ENCODE results near the gene ACACB.

The ACACB gene

DNA sequence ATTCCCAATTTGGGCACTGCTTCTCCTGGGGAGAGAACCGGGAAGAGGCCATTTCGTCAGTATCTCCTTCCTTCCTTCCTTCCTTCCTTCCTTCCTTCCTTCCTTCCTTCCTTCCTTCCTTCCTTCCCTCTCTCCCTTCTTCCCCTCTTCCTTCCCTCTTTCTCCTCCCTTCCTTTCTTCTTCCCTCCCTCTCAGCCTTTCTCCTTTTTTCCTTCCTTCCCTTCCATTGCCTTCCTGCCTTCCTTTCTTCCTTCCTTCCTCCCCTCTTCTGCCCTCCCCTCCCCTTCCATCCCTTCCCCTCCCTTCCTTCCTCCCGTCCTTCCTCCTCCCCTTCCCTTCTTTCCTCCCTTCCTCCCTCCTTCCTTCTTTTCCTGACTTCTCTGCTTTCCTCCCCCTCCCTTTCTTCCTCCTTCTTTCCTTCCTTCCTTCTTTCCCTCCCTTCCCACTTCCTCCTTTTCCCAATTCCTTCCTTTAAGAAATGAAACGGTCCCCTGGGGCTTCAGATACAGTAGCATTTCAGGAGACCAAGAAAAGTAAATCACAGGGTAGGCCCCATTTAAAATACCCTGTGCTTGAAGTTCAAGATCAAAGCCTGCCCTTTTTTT is 71.8 kb downstream of the ACACB start:
- H3K27ac ChIP-seq, result no peak overlapping the region
- no peak for TF ChIP-seq CTCF (conservative IDR thresholded peaks at IDR 0.05)

DNA sequence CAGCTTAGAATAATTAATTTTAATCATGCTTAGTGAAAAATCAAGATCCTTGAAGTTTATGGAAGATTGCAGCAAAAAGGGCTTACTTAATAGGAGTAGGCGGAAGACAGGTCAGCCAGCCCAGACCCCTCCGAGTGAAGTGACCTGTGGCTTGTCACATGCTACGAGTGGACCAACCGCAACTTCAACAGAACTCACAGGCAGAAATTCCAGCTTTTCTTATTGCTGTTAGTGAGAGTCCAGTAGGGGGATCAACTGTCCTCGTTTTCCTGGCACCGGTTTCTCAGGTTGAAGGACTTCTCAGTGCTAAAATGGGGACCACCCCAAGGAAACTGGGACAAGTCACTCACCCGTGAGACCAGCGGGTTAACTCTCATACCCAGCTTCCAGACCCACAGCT is 72.9 kb downstream of the ACACB start:
- TF ChIP-seq CTCF (conservative IDR thresholded peaks at IDR 0.05), result no peak
- TF ChIP-seq ZFX (IDR thresholded peaks at IDR 0.05), result no peak
- H3K27ac ChIP-seq, result no peak overlapping the region

- no peak for TF ChIP-seq ZFX (IDR thresholded peaks at IDR 0.05)
- no peak overlapping the region for H3K27ac ChIP-seq
Observed at GRCh38 chr12:109191621-109192250, 75.3 kb downstream of the ACACB start.

GRCh38 chr12:109192358-109192757 is 76.0 kb downstream of the ACACB start:
- TF ChIP-seq CTCF (conservative IDR thresholded peaks at IDR 0.05) (no peak), ZFX (IDR thresholded peaks at IDR 0.05) (no peak)
- H3K27ac ChIP-seq, result no peak overlapping the region

GRCh38 chr12:109193896-109194295 is 77.5 kb downstream of the ACACB start:
- H3K27ac ChIP-seq, result no peak overlapping the region
- no peak for TF ChIP-seq CTCF (conservative IDR thresholded peaks at IDR 0.05)
- no peak for TF ChIP-seq ZFX (IDR thresholded peaks at IDR 0.05)

DNA sequence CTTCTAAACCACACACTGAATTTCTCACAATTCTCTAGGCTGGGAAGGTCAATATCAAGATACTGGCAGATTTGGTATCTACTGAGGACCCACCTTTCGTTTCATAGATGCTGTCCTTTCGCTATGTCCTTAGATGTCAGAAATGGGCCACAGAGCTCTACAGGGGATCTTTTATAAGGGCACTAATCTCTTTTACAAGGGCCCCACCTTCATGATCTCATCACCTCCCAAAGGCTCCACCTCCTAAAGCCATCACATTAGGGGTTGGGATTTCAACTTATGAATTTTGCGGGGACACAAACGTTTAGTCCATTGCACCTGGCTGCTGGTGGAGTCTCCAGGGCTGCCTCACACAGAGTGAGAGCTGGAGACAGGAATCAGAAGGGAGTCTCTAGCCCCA is 79.9 kb downstream of the ACACB start:
- no peak overlapping the region for H3K27ac ChIP-seq
- TF ChIP-seq CTCF (conservative IDR thresholded peaks at IDR 0.05) (no peak), ZFX (IDR thresholded peaks at IDR 0.05) (no peak)

DNA sequence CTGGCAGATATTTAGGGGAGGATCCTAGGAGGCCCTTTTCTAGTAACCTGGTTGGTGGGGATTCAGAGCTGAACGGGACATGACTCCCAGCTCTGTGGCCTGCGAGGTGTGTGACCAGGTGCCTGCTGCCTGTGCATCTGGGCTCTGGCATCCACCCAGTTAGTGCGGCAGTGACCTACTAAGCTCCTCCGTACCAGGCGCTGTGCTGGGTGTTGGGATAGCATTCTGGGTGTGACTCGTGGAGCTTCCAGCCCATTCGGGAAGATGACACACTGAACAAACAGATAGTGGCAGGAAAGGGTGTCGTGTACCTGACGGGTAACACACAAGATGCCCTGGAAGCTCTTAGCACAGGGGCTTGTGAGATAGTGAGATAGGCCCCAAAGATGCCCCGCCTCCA is 80.9 kb downstream of the ACACB start:
- H3K27ac ChIP-seq, result no peak overlapping the region
- TF ChIP-seq CTCF (conservative IDR thresholded peaks at IDR 0.05) (no peak), ZFX (IDR thresholded peaks at IDR 0.05) (no peak)

DNA sequence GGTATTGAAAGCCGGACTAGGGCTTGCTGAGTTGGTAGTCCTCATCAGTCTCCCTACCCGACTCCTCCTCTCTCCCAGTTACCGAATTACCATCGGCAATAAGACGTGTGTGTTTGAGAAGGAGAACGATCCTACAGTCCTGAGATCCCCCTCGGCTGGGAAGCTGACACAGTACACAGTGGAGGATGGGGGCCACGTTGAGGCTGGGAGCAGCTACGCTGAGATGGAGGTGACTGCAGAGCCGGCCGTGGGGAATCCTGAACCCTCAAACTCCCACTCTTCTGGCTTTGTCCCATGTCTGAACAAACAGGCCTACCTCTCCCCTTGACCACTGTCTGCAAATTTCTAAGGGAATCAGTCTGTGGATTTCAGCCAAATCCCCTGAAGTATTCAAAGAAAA is 82.9 kb downstream of the ACACB start:
- TF ChIP-seq CTCF (conservative IDR thresholded peaks at IDR 0.05) (no peak), ZFX (IDR thresholded peaks at IDR 0.05) (no peak)
- no peak overlapping the region for H3K27ac ChIP-seq
